ENCODE results near the gene MRPL49.

MRPL49 gene

DNA sequence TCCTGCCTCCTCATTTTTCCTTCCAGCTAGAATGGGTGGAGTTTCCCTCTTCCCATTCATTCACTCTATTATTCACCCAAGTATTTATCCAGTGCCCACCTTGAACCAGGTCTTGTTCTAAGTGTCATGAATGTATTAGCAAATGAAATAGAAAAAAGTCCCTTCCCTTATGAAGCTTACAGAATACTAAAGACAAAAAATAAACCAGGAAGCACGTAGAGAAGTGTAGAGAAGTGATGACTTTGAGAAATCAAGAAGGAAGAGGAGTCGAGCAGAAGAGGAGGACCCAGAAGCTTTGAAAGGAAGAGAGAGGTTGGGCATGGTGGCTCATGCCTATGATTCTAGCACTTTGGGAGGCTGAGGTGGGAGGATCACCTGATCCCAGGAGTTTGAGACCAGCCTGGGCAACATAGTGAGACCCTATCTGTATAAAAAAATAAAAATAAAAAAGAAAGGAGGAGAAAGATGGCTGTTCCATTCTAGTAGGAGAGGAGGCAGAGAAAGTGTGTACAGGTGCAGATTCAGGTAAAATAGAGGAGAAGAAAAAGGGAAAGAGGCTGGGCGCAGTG, 29.3 kb downstream of the MRPL49 start:
- CTCF ChIA-PET = interaction anchor here (0.6 to 1.8 kb wide), 9 partner anchors 12 to 40 kb away, joined by 3 to 6 read pairs (median 5); partner anchors contain the start of gene SPDYC
- H3K36me3 ChIP-seq (ENCODE audit: control insufficient read depth in 4 of 4, insufficient read depth in 4 of 4, low read length in 3 of 4) = no peaks in the 10 kb centered on the region
- WGBS (ENCODE audit: insufficient coverage) = 34% methylated on average over 3 of the region's 3 CpGs

GRCh38 chr11:65152122-65152521, 30.0 kb downstream of the MRPL49 start:
- DNase-seq = peak in 2 of 3 donors; percentile 66 to 67
- peak overlapping the region in 1 of 2 experiments; percentile 90 for H3K27ac ChIP-seq (ENCODE audit: insufficient read depth in 1 of 2, low read depth in 1 of 2, low read length in 2 of 2, poor library complexity in 1 of 2, severe bottlenecking in 2 of 2)
- peak overlapping the region in 1 of 7 experiments; percentile 8 for H3K4me3 ChIP-seq (ENCODE audit: control insufficient read depth in 1 of 7, extremely low read depth in 1 of 7, insufficient read depth in 4 of 7, low read depth in 2 of 7, low read length in 6 of 7)
- CTCF ChIA-PET = interaction anchor here (1.3 to 1.8 kb wide), 6 partner anchors 11 to 38 kb away, joined by 3 to 6 read pairs (median 5); partner anchors contain the start of gene SPDYC
- WGBS (ENCODE audit: insufficient coverage) = 70% methylated on average over 2 of the region's 2 CpGs
- no peaks in the 10 kb centered on the region for H3K27me3 ChIP-seq (replicated peaks in 2 of 5; ENCODE audit: control insufficient read depth in 4 of 5, insufficient read depth in 5 of 5, low read length in 4 of 5)
- H3K9me3 ChIP-seq (ENCODE audit: control extremely low read depth in 1 of 5, control insufficient read depth in 4 of 5, insufficient read depth in 2 of 5, low read depth in 1 of 5, low read length in 4 of 5) = peaks cover 0 to 3% (median 2%) of the 10 kb centered on the region in 5 experiments
- peaks cover 13 to 46% (median 44%) of the 10 kb centered on the region in 4 experiments for H3K4me1 ChIP-seq (ENCODE audit: control extremely low read depth in 1 of 4, control insufficient read depth in 4 of 4, insufficient read depth in 4 of 4, low read length in 3 of 4)
- POLR2A ChIA-PET = interaction anchor here (1.0 to 1.8 kb wide), 4 partner anchors 17 to 28 kb away, joined by 3 to 7 read pairs (median 5); partner anchors contain the start of genes SPDYC and SYVN1
- H3K36me3 ChIP-seq (ENCODE audit: control insufficient read depth in 4 of 4, insufficient read depth in 4 of 4, low read length in 3 of 4) = no peaks in the 10 kb centered on the region

More for the DNA sequence above, 29.3 kb downstream of the MRPL49 start:
- peaks cover 0 to 4% (median 2%) of the 10 kb centered on the region in 5 experiments for H3K9me3 ChIP-seq (ENCODE audit: control extremely low read depth in 1 of 5, control insufficient read depth in 4 of 5, insufficient read depth in 2 of 5, low read depth in 1 of 5, low read length in 4 of 5)
- peak overlapping the region; percentile 80 to 90 for H3K27ac ChIP-seq (ENCODE audit: insufficient read depth in 1 of 2, low read depth in 1 of 2, low read length in 2 of 2, poor library complexity in 1 of 2, severe bottlenecking in 2 of 2)
- POLR2A ChIA-PET = interaction anchor here (0.7 to 1.8 kb wide), 5 partner anchors 12 to 29 kb away, joined by 3 to 7 read pairs (median 4); partner anchors contain the start of genes SPDYC and SYVN1
- H3K4me1 ChIP-seq (ENCODE audit: control extremely low read depth in 1 of 4, control insufficient read depth in 4 of 4, insufficient read depth in 4 of 4, low read length in 3 of 4) = peaks cover 13 to 46% (median 44%) of the 10 kb centered on the region in 4 experiments
- DNase-seq = peak in 2 of 3 donors; percentile 46 to 57
- no peaks in the 10 kb centered on the region for H3K27me3 ChIP-seq (replicated peaks in 2 of 5; ENCODE audit: control insufficient read depth in 4 of 5, insufficient read depth in 5 of 5, low read length in 4 of 5)
- peak overlapping the region in 2 of 7 experiments; percentile 45 to 59 for H3K4me3 ChIP-seq (ENCODE audit: control insufficient read depth in 1 of 7, extremely low read depth in 1 of 7, insufficient read depth in 4 of 7, low read depth in 2 of 7, low read length in 6 of 7)

- no peak overlapping the region for H3K4me3 ChIP-seq (ENCODE audit: control insufficient read depth in 1 of 7, extremely low read depth in 1 of 7, insufficient read depth in 4 of 7, low read depth in 2 of 7, low read length in 6 of 7)
- H3K9me3 ChIP-seq (ENCODE audit: control extremely low read depth in 1 of 5, control insufficient read depth in 4 of 5, insufficient read depth in 2 of 5, low read depth in 1 of 5, low read length in 4 of 5) = no peaks in the 10 kb centered on the region
- H3K27me3 ChIP-seq (replicated peaks in 2 of 5; ENCODE audit: control insufficient read depth in 4 of 5, insufficient read depth in 5 of 5, low read length in 4 of 5) = no peaks in the 10 kb centered on the region
- no peaks in the 10 kb centered on the region for H3K36me3 ChIP-seq (ENCODE audit: control insufficient read depth in 4 of 4, insufficient read depth in 4 of 4, low read length in 3 of 4)
- ChIA-PET POLR2A (no interaction called here), CTCF (interaction anchor here (0.8 to 1.0 kb wide), 2 partner anchors 21 to 44 kb away, joined by 3 read pairs; no protein-coding TSS in a partner anchor)
- no peak for DNase-seq
- H3K27ac ChIP-seq (ENCODE audit: insufficient read depth in 1 of 2, low read depth in 1 of 2, low read length in 2 of 2, poor library complexity in 1 of 2, severe bottlenecking in 2 of 2) = no peak overlapping the region
- peaks cover 4 to 23% (median 16%) of the 10 kb centered on the region in 4 experiments for H3K4me1 ChIP-seq (ENCODE audit: control extremely low read depth in 1 of 4, control insufficient read depth in 4 of 4, insufficient read depth in 4 of 4, low read length in 3 of 4)
- WGBS (ENCODE audit: insufficient coverage) = 94% methylated on average over 3 of the region's 3 CpGs
Observed at GRCh38 chr11:65156256-65156655, 34.1 kb downstream of the MRPL49 start.

DNA sequence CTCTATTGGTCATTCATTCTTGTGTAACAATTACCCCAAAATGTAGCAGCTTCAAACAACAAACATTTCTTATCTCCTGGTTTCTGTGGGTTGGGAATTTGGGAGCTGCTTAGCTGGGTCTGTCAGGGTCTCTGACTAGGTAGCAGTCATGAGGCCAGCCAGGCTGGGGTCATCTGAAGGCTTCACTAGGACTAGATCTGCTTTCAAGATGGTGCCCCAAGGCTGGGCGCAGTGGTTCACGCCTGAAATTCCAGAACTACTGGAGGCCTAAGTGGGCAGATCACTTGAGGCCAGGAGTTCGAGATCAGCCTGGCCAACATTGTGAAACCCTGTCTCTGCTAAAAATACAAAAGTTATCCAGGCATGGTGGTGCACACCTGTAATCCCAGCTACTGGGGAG, 34.8 kb downstream of the MRPL49 start:
- 100% methylated on average over 3 of the region's 3 CpGs for WGBS (ENCODE audit: insufficient coverage)
- Histone ChIP-seq H3K4me3 (ENCODE audit: control insufficient read depth in 1 of 7, extremely low read depth in 1 of 7, insufficient read depth in 4 of 7, low read depth in 2 of 7, low read length in 6 of 7) (no peak overlapping the region), H3K9me3 (ENCODE audit: control extremely low read depth in 1 of 5, control insufficient read depth in 4 of 5, insufficient read depth in 2 of 5, low read depth in 1 of 5, low read length in 4 of 5) (no peaks in the 10 kb centered on the region), H3K36me3 (ENCODE audit: control insufficient read depth in 4 of 4, insufficient read depth in 4 of 4, low read length in 3 of 4) (no peaks in the 10 kb centered on the region), H3K27ac (ENCODE audit: insufficient read depth in 1 of 2, low read depth in 1 of 2, low read length in 2 of 2, poor library complexity in 1 of 2, severe bottlenecking in 2 of 2) (no peak overlapping the region), H3K4me1 (ENCODE audit: control extremely low read depth in 1 of 4, control insufficient read depth in 4 of 4, insufficient read depth in 4 of 4, low read length in 3 of 4) (peaks cover 0 to 17% (median 9%) of the 10 kb centered on the region in 4 experiments), H3K27me3 (replicated peaks in 2 of 5; ENCODE audit: control insufficient read depth in 4 of 5, insufficient read depth in 5 of 5, low read length in 4 of 5) (no peaks in the 10 kb centered on the region)
- DNase-seq = no peak
- ChIA-PET CTCF (interaction anchor here (1.0 kb wide), 1 partner anchor 44 kb away, joined by 3 read pairs; no protein-coding TSS in a partner anchor), POLR2A (interaction anchor here (0.6 kb wide), 1 partner anchor 12 kb away, joined by 3 read pairs; no protein-coding TSS in a partner anchor)

GRCh38 chr11:65157336-65157735, 35.2 kb downstream of the MRPL49 start:
- H3K27ac ChIP-seq (ENCODE audit: insufficient read depth in 1 of 2, low read depth in 1 of 2, low read length in 2 of 2, poor library complexity in 1 of 2, severe bottlenecking in 2 of 2) = no peak overlapping the region
- ChIA-PET CTCF (interaction anchor here (0.6 to 1.0 kb wide), 2 partner anchors 18 to 45 kb away, joined by 3 to 4 read pairs; no protein-coding TSS in a partner anchor), POLR2A (interaction anchor here (0.6 kb wide), 1 partner anchor 12 kb away, joined by 3 read pairs; no protein-coding TSS in a partner anchor)
- no peaks in the 10 kb centered on the region for H3K27me3 ChIP-seq (replicated peaks in 2 of 5; ENCODE audit: control insufficient read depth in 4 of 5, insufficient read depth in 5 of 5, low read length in 4 of 5)
- no peak for DNase-seq
- no peaks in the 10 kb centered on the region for H3K36me3 ChIP-seq (ENCODE audit: control insufficient read depth in 4 of 4, insufficient read depth in 4 of 4, low read length in 3 of 4)
- H3K9me3 ChIP-seq (ENCODE audit: control extremely low read depth in 1 of 5, control insufficient read depth in 4 of 5, insufficient read depth in 2 of 5, low read depth in 1 of 5, low read length in 4 of 5) = no peaks in the 10 kb centered on the region
- 70% methylated on average over 3 of the region's 3 CpGs for WGBS (ENCODE audit: insufficient coverage)
- peaks cover 0 to 13% (median 5%) of the 10 kb centered on the region in 4 experiments for H3K4me1 ChIP-seq (ENCODE audit: control extremely low read depth in 1 of 4, control insufficient read depth in 4 of 4, insufficient read depth in 4 of 4, low read length in 3 of 4)
- no peak overlapping the region for H3K4me3 ChIP-seq (ENCODE audit: control insufficient read depth in 1 of 7, extremely low read depth in 1 of 7, insufficient read depth in 4 of 7, low read depth in 2 of 7, low read length in 6 of 7)

DNA sequence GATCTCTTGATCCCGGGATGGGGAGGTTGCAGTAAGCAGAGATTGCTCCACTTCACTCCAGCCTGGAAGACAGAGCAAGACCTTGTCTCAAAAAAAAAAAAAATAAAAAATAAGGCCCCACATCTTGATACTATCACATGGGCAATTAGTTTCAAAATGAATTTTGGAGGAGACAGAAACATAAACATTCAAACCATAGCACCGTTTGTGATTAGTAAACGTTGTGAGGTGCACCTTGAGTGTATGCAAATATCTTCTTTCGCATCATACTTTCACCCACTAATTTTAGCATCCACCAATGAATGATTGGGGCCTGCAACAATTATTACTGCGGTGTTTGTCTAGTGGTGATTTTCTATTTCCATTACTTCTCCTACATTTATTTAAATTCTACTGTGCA, 36.9 kb downstream of the MRPL49 start:
- Histone ChIP-seq H3K27ac (ENCODE audit: insufficient read depth in 1 of 2, low read depth in 1 of 2, low read length in 2 of 2, poor library complexity in 1 of 2, severe bottlenecking in 2 of 2) (no peak overlapping the region), H3K4me3 (ENCODE audit: control insufficient read depth in 1 of 7, extremely low read depth in 1 of 7, insufficient read depth in 4 of 7, low read depth in 2 of 7, low read length in 6 of 7) (no peak overlapping the region), H3K9me3 (ENCODE audit: control extremely low read depth in 1 of 5, control insufficient read depth in 4 of 5, insufficient read depth in 2 of 5, low read depth in 1 of 5, low read length in 4 of 5) (no peaks in the 10 kb centered on the region), H3K36me3 (ENCODE audit: control insufficient read depth in 4 of 4, insufficient read depth in 4 of 4, low read length in 3 of 4) (no peaks in the 10 kb centered on the region), H3K4me1 (ENCODE audit: control extremely low read depth in 1 of 4, control insufficient read depth in 4 of 4, insufficient read depth in 4 of 4, low read length in 3 of 4) (peaks cover 0 to 5% (median 0%) of the 10 kb centered on the region in 4 experiments), H3K27me3 (replicated peaks in 2 of 5; ENCODE audit: control insufficient read depth in 4 of 5, insufficient read depth in 5 of 5, low read length in 4 of 5) (no peaks in the 10 kb centered on the region)
- DNase-seq = no peak
- WGBS (ENCODE audit: insufficient coverage) = 80% methylated on average over 1 of the region's 5 CpGs
- ChIA-PET POLR2A (no interaction called here), CTCF (no interaction called here)

GRCh38 chr11:65160643-65161042, 38.5 kb downstream of the MRPL49 start:
- no peaks in the 10 kb centered on the region for H3K27me3 ChIP-seq (replicated peaks in 2 of 5; ENCODE audit: control insufficient read depth in 4 of 5, insufficient read depth in 5 of 5, low read length in 4 of 5)
- H3K36me3 ChIP-seq (ENCODE audit: control insufficient read depth in 4 of 4, insufficient read depth in 4 of 4, low read length in 3 of 4) = no peaks in the 10 kb centered on the region
- no peaks in the 10 kb centered on the region for H3K9me3 ChIP-seq (ENCODE audit: control extremely low read depth in 1 of 5, control insufficient read depth in 4 of 5, insufficient read depth in 2 of 5, low read depth in 1 of 5, low read length in 4 of 5)
- POLR2A ChIA-PET = no interaction called here
- WGBS (ENCODE audit: insufficient coverage) = 92% methylated on average over 2 of the region's 3 CpGs
- H3K4me3 ChIP-seq (ENCODE audit: control insufficient read depth in 1 of 7, extremely low read depth in 1 of 7, insufficient read depth in 4 of 7, low read depth in 2 of 7, low read length in 6 of 7) = no peak overlapping the region
- no peak for DNase-seq
- CTCF ChIA-PET = no interaction called here
- peaks cover 0 to 5% (median 0%) of the 10 kb centered on the region in 4 experiments for H3K4me1 ChIP-seq (ENCODE audit: control extremely low read depth in 1 of 4, control insufficient read depth in 4 of 4, insufficient read depth in 4 of 4, low read length in 3 of 4)
- no peak overlapping the region for H3K27ac ChIP-seq (ENCODE audit: insufficient read depth in 1 of 2, low read depth in 1 of 2, low read length in 2 of 2, poor library complexity in 1 of 2, severe bottlenecking in 2 of 2)

Measured in common myeloid progenitor, CD34-positive (primary cell).